HG03064 (cell line): ENCODE measurements around the gene RGS14.
"Not testable (repeated sequence)": the region's sequence is repeated elsewhere in the genome, so short reads cannot be mapped to it uniquely, and the experiment has no call there.

ENCODE experiments used
- ATAC-seq: cut with Tn5 transposase; IDR thresholded peaks from one replicate; pipeline ENCODE4 v1.9.1; 2021; ENCODE audit warnings: low read depth; ENCODE audit not compliant: unreplicated experiment

RGS14 gene

DNA sequence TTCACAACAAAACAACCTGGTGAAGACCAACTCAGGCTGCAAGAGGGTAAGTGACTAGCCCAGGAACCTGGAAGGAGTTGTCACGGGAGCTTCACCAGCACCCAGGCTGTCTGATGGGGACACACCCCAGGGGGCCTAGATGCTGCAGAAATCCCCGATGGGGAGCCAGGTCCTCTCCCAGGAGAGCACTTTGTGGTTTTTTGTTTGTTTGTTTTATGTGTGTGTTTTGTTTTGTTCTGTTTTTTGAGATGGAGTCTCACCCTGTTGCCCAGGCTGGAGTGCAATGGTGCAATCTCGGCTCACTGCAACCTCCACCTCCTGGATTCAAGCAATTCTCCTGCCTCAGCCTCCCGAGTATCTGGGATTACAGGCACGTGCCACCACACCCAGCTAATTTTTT, 17.8 kb downstream of the RGS14 start:
- not testable (repeated sequence) for ATAC-seq

DNA sequence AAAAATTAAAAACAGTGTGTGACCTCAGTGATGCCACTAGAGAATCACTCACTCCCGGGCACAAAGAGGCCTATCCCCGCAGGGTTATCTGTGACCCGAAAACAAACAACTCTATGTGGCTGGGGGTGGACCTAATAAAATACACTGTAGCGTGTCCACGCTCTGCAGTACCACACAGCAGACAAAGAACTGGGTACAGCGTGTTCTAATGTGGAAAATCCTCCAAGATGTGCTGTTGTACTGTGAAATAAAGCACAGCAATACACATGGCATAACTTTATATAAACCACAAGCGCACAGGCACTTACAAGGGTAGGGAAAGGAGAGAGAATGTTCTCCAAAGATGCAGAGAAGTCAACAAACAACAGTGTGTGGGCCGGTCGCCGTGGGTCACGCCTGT, 18.4 kb downstream of the RGS14 start:
- ATAC-seq = no peak

DNA sequence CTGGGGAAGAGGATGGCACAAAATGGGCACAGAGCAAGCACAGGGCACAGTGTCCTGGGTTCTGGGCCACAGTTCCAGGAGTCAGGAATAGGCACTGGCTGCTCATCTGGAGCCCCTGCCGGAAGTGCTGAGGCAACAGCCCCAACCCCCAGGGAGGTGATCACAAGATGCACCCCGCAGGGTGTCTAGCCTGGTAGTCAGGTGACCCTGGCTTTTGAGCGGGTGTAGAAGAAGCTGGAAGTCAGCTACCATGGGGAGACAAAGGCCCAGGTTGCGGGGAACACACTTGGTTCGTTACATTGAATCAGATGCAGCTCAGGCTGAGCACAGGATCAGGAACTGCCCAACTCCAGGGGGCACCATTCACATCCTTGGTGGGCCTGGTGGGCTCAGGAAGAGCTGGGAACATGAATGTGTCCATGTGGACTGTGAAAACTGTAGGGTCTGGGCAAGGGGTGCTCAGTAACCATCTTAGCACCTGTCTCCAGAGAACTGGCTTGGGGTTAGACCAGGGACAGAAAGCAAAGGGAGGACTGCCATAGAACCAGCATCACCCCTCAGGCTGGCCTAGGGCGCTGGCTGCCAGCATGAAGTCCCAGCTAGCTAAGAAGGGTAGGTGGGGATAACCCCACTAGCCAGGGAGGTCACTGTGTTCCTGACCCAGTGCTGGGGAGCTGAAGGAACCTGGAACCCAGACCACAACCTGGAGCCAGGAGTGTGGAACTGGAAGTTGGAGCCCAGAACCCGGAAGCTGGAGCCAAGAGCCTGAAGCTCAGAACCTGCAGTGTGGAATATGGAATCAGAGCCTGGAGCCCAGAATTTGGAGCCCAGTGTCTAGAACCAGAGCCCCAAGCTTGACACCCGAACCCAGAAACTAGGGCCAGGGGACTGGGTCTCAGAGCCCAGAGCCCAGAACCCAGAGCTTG, 20.4 kb downstream of the RGS14 start:
- no peak for ATAC-seq

DNA sequence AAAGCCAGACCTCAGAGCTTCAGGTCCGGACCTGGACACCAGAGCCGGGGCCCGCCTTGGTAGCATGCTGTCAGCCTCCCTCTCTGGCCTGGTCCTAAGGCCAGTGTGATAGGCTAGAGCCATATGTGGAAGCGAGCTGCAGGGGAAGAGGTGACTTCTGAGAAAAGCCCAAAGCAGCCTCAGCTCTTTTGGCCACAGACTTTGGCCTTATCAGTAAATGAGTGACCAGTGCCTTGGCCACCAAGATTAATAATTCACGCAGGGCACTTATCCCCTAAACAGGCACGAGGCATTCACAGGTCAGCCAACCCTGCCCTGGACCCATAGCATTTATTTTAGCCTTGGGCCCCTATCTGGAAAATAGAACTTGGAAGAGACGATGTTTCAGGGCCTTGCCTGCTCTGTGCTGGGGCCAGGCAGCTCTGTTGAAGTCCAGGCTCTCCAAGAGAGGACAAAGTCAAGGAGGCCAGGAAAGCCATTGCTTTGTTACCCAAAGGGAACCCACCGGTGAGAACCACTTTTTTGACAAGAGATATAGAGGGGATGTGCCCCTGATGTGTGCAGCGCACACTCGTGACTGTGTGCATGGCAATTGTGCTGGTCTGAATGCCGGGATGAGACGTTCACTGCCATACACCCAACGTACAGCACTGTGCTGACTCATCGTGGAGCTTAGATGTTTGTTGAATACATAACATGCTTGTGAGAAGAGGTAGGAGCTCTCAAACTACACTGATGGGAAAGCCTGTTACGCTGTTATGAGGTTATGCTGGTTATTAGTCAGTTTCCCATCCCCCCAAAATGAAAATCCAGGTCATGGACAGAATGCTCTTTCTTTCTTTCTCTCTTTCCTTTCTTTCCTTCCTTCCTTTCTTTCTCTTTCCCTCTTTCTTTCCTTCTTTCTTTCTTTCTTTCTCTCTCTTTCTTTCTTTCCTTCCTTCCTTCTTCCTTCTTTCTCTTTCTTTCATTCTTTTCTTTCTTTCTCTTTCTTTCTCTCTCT, 21.5 kb downstream of the RGS14 start:
- no peak for ATAC-seq

DNA sequence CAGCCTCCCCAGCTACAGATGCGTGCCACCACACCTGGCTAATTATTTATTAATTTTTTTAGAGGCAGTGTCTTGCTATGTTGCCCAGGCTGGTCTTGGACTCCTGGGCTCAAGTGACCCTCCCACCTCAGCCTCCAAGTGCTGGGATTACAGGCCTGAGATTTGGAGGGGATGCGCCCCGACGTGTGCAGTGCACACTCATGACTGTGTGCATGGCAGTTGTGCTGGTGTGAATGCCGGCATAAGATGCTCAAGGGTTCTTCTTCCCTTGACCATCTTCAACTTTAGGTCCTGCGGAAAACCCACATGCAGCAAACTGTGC, 23.0 kb downstream of the RGS14 start:
- ATAC-seq = no peak

DNA sequence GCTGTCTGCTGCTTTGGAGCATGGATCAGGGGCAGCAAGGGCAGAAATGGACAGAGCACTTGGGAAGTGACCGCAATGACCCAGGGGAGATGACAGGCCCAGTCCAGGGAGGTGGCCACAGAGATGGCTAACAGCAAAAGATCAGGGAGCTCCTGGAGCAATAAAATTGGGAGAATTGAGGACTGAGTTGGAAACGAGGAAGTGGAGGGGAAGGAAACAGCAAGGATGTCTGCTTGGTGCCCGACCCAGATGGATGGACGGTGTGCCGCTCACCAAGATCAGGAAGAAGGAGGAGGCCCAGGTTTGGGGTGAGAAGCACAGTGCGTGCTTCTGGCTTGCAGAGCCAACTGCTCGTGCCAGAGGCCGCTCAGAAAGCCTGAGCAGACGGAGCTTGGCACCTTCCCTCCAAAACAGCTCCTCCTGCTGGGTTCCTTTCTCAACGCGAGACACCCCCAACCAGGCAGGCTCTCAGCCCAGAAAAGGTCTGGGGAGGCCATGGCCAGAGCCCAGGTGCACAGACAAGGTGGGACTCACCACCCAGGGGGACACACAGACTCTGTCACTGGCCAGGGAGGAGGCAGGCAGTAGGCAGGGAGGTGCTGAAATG, 24.8 kb downstream of the RGS14 start:
- no peak for ATAC-seq

DNA sequence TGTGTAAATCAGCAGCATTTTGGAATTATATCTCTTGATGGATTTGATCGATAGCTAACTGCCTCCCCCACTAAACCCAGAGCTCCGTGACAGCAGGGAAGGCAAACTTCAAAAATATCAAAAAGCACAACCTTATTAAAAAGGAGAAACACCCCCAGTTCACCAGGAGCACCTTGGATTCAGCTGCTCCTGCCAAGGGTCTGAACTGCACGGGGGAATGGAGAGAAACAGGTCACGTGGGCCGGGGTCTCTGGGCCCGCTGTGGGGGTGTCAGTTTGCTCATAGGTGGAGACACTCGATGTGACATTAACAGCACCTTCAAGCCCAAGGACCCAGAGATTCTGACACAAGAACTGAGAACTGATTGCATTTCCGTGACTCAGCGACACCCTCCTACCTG, 25.5 kb downstream of the RGS14 start:
- no peak for ATAC-seq

DNA sequence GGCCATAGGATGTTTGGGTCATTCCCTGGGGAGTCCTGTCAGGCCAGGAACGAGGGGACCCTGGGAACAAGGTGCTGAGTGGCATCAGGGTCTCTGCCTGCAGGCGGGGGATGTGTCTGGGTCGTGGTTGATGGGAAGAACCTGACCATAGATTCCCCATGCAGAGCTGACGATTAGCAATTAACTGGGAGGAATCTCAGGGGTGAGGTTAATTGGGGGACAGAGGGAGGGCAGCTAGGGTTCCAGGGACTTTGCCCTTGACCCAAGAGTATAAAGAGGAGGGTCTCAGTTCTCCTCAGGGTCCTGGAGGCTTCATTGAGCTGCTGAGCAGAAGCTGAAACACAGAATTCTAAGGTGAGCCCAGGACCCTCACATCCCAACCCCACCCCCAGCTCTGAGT, 26.4 kb downstream of the RGS14 start, which contains the start of gene SLC34A1:
Gene SLC34A1, plus strand, starts transcription at position 301 of the 400 bp plus-strand sequence. CDS start 1,308 bp downstream, outside the sequence.
- ATAC-seq = no peak

DNA sequence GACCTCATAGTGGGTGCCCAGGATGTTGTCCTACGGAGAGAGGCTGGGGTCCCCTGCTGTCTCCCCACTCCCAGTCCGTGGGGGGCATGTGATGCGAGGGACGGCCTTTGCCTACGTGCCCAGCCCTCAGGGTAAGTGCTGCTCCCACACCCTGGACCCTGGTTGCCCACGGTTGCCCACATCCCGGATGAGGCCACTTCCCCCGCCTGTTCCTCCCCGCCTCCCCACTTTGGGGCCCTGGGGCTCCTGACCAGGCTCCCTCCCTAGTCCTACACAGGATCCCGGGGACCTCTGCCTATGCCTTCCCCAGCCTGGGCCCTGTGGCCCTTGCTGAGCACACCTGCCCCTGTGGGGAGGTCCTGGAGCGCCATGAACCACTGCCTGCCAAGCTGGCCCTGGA, 28.0 kb downstream of the RGS14 start:
- no peak for ATAC-seq

DNA sequence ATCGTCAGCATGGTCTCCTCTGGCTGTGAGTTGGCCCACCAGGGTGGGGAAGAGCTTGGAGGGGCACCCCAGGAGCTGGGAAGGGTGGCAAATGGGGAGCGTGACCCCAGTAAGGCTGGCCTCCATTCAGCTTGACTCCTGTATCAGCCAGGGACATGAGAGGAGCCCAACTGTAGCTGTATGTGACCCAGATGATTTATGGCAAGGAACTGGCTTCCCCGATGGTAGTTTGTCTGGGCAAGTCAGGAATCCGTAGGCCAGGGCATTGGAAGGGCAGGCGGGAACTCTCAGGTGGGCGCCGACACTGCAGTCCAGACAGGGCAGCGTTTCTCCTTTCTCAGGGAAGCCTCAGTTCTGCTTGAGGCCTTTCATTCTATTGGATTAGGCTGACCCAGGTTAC, 28.8 kb downstream of the RGS14 start:
- no peak for ATAC-seq

DNA sequence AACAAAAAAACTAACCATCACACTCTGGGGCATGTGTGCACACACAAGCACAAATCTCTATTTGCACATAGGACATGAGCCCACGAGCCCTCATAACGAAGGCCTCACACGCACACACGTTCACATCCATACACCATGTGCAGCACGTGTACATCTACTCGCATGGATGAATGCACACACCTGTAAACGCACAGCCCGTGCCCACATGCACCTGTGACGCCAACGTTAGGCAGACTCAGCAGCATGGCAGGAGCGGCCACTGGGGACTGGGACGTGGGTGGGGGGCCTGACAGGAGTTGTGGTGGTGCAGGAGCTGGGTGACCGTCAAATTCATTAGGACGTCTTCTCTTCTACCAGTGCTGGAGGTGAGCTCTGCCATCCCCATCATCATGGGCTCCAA, 29.7 kb downstream of the RGS14 start:
- no peak for ATAC-seq

DNA sequence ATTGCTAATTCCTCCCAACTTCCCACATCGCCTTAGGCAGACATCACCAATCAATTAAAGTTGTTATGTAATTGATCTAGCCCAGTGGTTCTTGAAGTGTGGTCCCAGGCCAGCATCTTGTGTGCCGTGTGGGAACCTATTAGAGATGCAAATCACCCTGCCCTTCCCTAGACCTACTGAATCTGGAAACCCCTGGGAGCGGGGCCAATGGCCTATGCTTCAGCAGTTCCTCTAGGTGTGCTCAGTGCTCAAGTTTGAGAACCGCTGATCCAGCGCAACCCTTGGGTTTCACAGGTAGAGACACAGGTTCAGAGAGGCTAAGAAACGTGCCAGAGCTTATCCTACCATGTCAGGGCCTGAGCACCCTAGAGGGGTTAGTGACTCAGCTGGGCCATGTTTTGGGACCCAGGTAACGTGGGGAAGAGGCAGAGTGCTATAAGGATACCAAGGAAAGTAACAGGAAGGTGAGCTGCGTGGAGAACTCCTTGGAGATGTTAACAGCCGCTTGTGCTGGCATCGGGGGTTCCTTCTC, 30.9 kb downstream of the RGS14 start:
- ATAC-seq = no peak

DNA sequence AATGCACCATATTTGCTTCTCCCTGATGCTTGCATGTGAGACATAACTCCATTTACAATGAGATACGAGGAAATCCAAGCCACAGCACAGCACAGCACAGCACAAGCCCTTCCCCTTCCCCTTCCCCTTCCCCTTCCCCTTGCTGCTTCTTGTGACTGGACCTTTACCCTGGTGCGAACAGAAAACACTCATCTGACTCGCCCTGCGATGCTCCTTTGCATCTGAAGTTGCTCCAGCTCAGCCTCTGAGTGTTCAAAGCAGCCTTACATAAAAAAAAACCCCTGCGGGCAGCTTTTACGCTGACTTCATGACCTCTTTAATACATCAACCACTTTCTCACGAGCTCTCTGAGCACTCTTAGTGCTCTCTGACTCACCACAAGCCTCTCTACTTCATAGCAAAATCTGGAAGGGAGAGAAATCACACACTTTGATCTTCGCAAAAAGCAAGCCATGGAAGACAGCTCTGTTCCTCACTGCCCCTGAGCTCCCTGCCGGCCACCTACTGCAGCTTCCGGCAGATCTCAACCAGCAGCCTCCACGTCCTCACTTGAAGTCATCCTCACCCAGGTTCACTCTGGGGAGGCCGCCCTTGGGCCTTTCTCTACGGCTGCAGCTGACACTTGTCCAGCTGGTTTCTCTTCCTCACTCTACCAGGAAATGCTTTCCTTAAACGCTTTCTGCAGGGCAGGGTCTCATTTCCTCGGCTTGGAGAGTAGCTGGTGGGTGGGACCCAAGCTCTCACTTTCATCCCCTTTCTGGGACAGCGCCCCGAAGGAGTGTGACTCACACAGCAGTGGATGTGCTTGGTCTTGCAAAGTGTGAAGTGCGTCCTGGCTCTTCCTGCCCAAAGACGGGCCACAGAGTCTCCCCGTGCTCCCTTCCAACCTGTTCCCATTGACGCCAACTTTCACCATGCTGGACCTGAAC, 31.8 kb downstream of the RGS14 start:
- ATAC-seq = peak; percentile 44

DNA sequence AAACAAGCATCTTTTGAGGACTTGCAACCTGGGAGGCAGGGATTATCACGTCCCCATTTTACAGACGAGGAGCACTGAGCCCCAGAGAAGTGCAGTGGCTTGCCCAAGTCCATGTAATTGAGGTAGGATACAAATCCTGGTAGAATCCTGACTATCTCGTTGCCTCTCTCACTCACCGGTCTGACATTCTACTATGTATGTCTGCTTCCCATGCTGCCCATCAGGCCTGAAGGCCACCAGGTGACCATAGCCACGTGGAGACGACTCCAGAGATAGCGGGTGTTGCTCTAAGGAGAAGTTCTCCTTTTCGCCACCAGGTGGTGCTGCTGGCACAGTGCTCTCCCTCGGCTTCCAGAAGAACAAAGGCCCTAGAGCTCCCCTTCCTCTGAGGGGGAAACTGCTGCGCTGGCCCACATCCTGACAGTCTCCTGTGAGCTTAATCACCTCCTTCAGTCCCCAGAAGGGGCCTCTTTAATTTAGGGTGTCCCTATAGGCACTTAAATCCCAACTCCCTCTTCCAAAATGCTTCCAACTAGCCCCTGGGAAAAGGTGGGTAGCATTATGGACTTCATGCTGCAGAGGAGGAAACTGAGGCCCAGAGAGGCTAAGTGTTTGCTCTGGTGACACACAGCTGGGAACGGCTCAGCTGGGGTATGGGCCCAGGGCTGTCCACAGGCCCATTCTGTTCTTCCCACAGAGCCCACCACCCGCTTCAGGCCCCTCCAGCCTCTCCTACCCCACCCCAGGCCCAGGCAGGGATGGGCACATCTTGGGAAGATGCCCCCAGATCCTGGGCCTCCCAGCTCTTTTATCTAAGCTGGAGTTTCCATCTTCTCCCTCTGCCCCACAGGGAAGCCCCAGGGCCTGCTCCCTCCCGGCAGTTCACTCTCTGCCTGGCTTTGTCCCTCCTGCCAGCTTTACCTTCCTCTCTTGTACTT, 32.9 kb downstream of the RGS14 start:
- peak; percentile 51 for ATAC-seq

DNA sequence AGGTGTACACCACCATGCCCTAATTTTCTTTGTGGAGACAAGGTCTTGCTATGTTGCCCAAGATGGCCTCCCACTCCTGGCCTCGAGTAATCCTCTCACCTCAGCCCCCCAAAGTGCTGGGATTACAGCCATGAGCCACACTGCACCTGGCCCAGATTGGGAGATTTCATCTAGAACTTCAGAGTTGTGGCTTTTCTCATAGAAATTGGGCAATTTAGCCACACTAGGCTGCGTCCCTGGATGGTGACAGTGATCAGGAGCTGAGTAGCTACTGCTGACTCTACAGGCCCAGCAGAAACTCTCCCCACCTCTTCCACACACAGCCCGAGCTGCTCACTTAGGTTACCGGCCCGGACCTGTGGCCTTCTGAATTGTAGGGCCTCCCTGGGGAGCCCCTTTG, 35.0 kb downstream of the RGS14 start:
- ATAC-seq = no peak

DNA sequence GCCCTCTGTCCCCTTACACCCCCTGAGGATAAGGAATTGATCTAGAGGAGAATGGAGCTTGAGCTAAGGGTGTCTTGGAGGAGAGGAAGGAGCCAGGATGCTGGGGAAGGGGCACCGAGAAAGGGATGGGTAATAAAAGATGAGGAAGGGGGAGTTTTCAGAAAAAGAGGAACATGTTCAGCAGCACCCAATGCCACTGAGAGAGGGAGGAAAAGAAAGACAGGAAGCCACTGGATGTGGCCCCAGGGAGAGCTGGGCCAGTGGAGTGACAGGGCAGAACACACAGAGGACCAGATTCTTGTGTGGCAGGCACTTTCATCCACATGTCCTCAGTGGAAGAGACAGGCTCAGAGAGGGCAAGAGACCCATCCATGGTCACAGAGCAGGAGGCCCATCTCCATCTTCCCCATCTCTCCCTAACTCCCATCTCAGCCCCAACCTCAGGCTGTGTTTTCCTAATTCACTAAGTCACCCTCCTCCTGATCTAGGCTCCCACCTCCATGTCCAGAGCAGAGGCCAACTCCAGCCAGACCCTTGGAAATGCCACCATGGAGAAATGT, 35.6 kb downstream of the RGS14 start:
- no peak for ATAC-seq

DNA sequence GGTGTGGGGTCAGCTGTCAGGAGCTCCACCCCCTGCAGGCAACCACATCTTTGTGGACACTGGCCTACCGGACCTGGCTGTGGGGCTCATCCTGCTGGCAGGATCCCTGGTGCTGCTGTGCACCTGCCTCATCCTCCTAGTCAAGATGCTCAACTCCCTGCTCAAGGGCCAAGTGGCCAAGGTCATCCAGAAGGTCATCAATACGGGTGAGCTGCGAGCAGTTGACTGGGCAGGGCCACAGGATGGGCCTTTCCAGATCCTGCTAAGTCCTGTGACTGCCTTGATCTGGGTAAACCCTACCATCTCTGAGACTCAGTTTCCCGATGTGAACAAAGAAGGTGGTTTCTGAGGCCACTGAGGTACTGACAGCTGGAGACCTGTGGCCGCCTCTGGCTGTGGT, 36.3 kb downstream of the RGS14 start:
- no peak for ATAC-seq

DNA sequence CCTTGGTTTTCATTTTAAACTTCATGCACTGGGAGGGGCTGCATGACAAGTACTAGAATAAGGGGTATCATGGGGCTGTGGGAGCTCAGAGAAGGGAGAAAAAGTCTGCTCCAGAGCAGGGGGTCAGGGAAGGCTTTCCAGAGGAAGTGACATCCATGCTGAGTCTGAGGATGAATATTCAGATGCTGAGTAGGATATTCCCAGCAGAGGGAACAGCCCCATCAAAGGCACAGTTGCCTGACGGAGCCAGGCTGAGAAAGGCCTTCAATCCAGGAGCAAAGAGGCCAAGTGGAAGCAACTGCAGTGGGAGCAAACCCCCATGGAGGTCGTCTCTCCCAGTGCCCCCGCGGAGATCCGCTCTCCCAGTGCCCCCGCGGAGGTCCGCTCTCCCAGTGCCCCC, 38.4 kb downstream of the RGS14 start:
- ATAC-seq = no peak
